C4-2B (cell line): ENCODE data around the gene CHN2.

Experiments used
- H3K27ac ChIP-seq: fragments of 450-650 bp; 2 replicates; pipeline ENCODE4 v1.5.1; 2017
- CTCF ChIP-seq: fragments of 450-650 bp; conservative IDR thresholded peaks from 2 replicates; pipeline ENCODE4 v1.5.1; 2017; ENCODE audit warnings: mild to moderate bottlenecking
- ZFX ChIP-seq: fragments of 450-650 bp; IDR thresholded peaks from 2 replicates; pipeline ENCODE4 v1.6.1; 2017

The CHN2 gene

GRCh38 chr7:29435167-29435566, 240.6 kb downstream of the CHN2 start:
- H3K27ac ChIP-seq = no peak overlapping the region
- TF ChIP-seq CTCF (no peak), ZFX (no peak)

GRCh38 chr7:29435902-29436301, 241.3 kb downstream of the CHN2 start:
- TF ChIP-seq ZFX = no peak
- TF ChIP-seq CTCF = no peak
- no peak overlapping the region for H3K27ac ChIP-seq

GRCh38 chr7:29442146-29442545, 247.6 kb downstream of the CHN2 start:
- TF ChIP-seq ZFX = no peak
- no peak for TF ChIP-seq CTCF
- H3K27ac ChIP-seq = peak overlapping the region; percentile 57; the same call in 1 of the 2 replicates

GRCh38 chr7:29443552-29443951, 249.0 kb downstream of the CHN2 start:
- no peak overlapping the region for H3K27ac ChIP-seq
- TF ChIP-seq CTCF (no peak), ZFX (no peak)

- TF ChIP-seq ZFX = no peak
- no peak for TF ChIP-seq CTCF
- no peak overlapping the region for H3K27ac ChIP-seq
Observed at GRCh38 chr7:29444267-29444666, 249.7 kb downstream of the CHN2 start.

- H3K27ac ChIP-seq = no peak overlapping the region
Observed at GRCh38 chr7:29445736-29446135, 251.2 kb downstream of the CHN2 start.

GRCh38 chr7:29447828-29448227, 253.3 kb downstream of the CHN2 start:
- TF ChIP-seq ZFX = no peak
- TF ChIP-seq CTCF = no peak
- H3K27ac ChIP-seq = no peak overlapping the region

More at GRCh38 chr7:29445736-29446135, 251.2 kb downstream of the CHN2 start:
- TF ChIP-seq ZFX = no peak

- no peak for TF ChIP-seq CTCF
- TF ChIP-seq ZFX = no peak
- peak overlapping the region; percentile 70 for H3K27ac ChIP-seq
Observed at GRCh38 chr7:29449569-29450260, 255.1 kb downstream of the CHN2 start.
